Right kidney (tissue), 9 donors: ENCODE results near the gene PDF.
A peak's percentile ranks its signal among the peaks of the same experiment; 100 is the strongest.
"Not testable (repeated sequence)": the region's sequence is repeated elsewhere in the genome, so short reads cannot be mapped to it uniquely, and the experiment has no call there.

Source experiments
- DNase-seq: peaks from one replicate; pipeline ENCODE4 v3.0.0-alpha.2; 2016
- long read RNA-seq, 8 donors: transcript quantifications; one replicate each; lab custom pipeline, GENCODE V29; 2026

PDF gene, protein sequence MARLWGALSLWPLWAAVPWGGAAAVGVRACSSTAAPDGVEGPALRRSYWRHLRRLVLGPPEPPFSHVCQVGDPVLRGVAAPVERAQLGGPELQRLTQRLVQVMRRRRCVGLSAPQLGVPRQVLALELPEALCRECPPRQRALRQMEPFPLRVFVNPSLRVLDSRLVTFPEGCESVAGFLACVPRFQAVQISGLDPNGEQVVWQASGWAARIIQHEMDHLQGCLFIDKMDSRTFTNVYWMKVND
- long read RNA-seq, donor 1, transcript PDF-201 (2 exons, 1,158 nt) = major isoform, 19 of 19 reads
- long read RNA-seq, donor 1, partial matches to known transcripts = 0 of 19 reads
- long read RNA-seq, donor 1, other reads (novel, unspliced or antisense) = 0 of 19 reads
- long read RNA-seq, donor 2, transcript PDF-201 (2 exons, 1,158 nt) = major isoform, 5 of 5 reads
- long read RNA-seq, donor 2, partial matches to known transcripts = 0 of 5 reads
- long read RNA-seq, donor 2, other reads (novel, unspliced or antisense) = 0 of 5 reads
- long read RNA-seq, donor 3, partial matches to known transcripts = 0 of 2 reads
- long read RNA-seq, donor 3, other reads (novel, unspliced or antisense) = 0 of 2 reads
- long read RNA-seq, donor 4, transcript PDF-201 (2 exons, 1,158 nt) = major isoform, 6 of 6 reads
- long read RNA-seq, donor 4, partial matches to known transcripts = 0 of 6 reads
- long read RNA-seq, donor 4, other reads (novel, unspliced or antisense) = 0 of 6 reads
- long read RNA-seq, donor 5, transcript PDF-201 (2 exons, 1,158 nt) = major isoform, 7 of 7 reads
- long read RNA-seq, donor 5, partial matches to known transcripts = 0 of 7 reads
- long read RNA-seq, donor 5, other reads (novel, unspliced or antisense) = 0 of 7 reads
- long read RNA-seq, donor 6, transcript PDF-201 (2 exons, 1,158 nt) = major isoform, 7 of 7 reads
- long read RNA-seq, donor 6, partial matches to known transcripts = 0 of 7 reads
- long read RNA-seq, donor 6, other reads (novel, unspliced or antisense) = 0 of 7 reads
- long read RNA-seq, donor 7 = 0 reads
- long read RNA-seq, donor 8, transcript PDF-201 (2 exons, 1,158 nt) = major isoform, 6 of 6 reads
- long read RNA-seq, donor 8, partial matches to known transcripts = 0 of 6 reads
- long read RNA-seq, donor 8, other reads (novel, unspliced or antisense) = 0 of 6 reads

DNA sequence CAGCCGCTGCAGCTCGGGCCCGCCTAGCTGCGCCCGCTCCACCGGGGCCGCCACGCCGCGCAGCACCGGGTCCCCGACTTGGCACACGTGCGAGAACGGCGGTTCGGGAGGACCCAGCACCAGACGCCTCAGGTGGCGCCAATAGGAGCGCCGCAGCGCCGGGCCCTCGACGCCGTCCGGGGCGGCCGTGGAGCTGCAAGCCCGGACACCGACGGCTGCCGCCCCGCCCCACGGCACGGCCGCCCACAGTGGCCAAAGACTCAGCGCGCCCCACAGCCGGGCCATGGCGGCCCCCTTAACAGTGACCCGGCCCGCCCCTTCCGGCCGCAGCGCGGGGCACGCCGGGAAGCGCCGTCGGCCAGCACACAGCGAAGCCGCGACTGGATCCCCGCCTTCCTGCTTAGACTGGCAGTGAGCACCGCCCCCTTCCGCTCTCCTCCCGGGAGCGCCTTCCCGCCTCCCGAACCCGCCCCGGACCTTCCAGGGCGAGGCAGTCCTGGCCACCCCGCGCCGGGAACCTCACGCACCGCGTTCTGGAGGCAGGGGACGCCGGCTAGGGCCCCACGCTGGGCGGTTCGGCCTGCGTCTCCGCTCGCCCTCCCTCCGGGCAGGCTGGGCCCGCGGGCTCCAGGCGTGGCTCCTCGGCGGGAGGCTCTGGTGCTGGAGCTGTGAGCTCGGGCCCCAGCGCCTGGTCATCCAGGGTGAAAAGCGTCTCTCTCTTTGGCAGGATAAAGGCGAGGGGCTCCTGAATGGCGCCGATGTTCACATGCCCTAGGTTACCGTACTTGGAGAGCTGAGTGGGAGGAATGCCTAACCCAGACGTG, at the start of gene PDF:
PDF (minus strand) TSS at position 303 of the 824 bp plus-strand sequence; CDS start at position 285, 18 bp downstream.
- DNase-seq = peak; percentile 91

DNA sequence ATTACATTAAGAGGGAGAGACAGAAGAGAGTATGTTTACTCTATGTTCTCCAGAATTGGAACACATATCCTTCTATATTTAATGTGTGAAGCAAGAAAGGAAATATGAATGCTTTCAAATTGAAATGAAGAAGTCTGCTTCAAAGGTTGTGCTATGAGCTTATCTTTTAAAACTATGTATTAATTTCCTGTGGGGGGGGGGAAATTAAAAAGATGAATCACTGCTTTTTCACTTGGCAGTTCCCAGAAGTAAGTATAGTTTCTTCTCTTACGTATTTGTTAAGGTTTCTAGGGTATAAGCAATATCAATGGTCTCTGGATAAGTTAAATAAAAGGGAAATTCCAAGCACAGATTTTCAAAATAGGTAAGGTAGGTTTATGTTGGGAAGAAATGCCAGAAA, 48.4 kb upstream of the PDF start:
- no peak for DNase-seq

DNA sequence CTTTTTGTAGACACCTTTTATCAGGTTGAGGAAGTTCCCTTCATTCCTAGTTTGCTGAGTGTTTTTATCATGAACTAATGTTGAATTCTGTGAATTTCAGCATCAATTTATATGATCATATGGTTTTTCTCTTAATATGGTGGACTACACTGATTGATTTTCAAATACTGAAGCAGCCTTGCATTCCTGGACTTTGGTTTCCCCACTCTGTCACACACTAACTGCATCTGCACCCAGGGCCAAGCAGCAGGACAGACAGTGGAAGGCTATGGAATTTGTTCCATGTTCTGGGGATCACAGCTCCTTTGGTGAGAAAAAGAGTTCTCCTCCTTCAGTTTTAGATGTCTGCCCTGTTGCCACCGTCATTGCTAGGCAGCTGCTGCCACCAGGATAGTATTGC, 47.6 kb upstream of the PDF start:
- no peak for DNase-seq

DNA sequence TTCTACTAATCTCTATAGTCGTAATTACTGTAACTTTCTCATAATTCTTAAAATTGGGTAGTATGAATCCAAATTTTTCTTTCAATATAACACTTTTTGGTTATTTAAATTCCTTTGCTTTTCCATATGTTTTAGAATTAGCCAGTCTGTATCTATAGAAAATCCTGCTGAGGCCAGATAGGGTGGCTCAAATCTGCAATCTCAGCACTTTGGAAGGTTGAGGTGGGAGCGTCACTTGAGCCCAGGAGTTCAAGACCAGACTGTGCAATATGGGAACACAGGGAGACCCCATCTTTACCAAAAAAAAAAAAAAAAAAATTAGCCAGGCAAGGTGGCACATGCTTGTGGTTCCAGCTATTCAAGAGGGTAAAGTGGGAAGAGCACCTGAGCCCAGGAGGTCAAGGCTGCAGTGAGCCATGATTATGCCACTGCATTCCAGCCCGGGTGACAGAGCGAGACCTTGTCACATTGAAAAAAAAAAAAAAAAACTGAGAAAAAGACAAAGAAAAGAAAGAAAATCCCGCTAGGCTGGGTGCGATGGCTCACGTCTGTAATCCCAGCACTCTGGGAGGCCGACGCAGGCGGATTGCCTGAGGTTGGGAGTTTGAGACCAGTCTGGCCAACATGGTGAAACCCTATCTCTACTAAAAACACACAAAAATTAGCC, 46.1 kb upstream of the PDF start:
- DNase-seq = no peak

DNA sequence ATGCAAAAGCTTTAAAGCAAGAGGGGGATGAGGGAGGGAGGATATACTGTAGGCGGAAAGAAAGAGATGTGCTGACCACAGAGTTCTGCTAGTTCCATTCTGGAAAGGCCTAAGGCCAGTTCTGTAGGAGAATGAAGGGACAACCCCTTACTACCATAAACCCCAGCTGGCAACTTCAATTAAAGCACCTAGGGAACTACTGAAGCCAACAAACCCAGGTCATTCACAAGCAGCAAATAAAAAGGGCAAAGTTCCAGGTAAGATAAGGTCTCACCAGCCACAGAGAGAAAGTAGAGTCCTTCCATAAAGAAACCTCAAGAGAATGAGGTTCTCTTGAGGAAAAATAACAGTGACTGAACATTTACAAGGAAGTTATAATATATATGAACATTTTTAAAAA, 42.6 kb upstream of the PDF start:
- DNase-seq = no peak

DNA sequence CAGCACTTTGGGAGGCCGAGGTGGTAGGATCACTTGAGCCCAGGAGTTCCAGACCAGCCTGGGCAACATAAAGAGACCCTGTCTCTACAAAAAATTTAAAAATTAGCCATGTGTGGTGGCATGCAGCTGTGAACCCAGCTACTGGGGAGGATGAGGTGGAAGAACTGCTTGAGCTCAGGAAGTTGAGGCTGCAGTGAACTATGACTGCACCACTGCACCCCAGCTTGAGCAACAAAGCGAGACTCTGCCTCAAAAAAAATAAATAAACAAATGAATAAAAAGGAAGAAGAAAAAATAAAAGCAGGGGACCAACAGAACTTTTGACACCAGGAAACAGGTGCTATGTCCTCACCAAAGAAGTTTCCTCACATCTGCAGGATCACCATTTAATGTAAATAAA, 41.2 kb upstream of the PDF start:
- DNase-seq = no peak

DNA sequence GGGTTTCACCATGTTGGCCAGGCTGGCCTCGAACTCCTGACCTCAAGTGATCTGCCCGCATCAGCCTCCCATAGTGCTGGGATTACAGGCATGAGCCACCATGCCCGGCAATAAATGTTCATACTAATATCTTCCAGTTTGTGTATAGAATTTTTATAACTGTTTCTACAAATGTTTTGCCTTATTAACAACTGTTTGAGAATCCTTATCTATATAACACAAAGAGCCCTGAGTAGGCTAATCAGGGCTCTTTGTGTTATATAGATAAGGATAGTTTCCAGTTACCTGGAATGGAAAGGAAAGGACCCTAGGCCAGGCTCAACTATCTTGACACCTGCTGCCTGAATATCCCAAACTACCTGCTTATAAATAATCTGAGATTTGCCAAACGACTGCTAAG, 38.5 kb upstream of the PDF start:
- DNase-seq = no peak

DNA sequence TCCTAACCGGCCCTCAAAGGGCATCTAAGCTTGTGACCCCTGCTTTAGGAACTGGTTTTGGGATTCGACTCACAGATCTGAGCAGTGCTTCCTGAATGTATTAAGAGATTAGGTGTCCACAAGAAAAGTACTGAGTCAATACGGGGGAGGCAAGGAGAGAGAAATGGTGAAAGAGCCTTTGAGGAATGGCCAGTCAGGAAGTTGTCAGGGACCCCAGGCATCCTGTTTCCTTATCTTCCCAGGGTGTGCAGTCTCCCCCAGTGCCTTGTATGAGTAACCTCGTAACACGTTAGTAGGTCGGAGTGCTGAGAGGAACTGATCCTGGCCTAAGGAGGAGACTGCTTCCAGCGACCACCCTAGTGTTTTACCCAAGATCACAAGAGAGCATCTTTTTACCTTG, 37.6 kb upstream of the PDF start:
- DNase-seq = no peak

DNA sequence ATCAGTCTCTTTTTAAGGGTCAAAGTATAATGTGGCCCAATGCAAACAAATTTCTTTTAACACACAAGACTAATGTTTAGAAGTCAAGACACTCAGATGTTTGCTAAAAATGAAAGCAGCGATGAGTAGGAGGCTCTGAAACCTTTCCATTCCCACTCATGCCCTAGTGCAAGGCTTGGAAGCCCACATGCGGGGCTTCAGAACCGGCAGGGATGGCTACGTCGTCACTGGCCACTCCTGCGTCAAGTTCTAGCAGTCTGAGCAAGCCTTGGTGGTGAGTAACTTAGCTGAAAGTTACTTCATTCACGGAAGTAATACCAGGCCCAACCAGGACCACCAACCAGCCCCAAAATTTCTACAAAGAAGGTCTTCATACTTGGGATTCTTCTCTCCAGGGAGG, 36.0 kb upstream of the PDF start:
- no peak for DNase-seq

DNA sequence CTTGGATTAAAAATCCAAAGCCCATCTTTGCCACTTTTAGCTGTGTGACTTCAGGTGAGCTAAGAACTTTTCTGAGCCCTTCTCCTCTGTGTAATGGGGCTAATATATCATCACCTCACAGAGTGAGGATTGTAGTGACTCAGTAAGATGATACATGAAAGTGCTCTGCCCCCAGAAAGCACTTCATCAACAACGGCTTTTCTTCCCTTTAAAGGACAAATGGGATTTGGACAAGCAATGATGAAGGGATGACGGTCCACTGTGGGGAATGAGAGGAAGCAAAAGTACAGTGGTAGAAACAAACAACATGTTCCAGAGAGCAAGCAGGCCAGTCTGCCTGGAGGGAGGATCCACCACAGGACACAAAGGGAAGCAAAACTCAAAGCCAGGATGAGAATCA, 35.5 kb upstream of the PDF start:
- no peak for DNase-seq

DNA sequence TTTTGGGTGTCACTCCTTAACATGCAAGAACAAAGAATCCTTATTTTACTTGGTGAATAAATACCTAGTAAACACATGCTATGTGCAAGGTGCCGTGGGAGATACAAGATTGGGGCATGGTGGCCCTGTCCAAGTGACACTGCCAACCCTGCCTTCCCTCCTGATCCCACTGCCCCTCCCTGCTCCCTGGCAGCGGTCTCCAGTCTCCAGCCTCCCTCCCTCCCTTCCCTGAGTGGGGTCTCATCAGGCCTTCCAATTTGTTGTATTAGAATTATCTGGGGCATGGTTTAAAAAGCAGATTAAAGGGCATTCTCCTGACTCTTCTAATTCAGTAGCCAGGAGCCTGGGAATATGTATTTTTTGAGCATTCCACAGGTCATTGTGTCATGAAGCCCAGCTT, 33.7 kb upstream of the PDF start:
- no peak for DNase-seq

DNA sequence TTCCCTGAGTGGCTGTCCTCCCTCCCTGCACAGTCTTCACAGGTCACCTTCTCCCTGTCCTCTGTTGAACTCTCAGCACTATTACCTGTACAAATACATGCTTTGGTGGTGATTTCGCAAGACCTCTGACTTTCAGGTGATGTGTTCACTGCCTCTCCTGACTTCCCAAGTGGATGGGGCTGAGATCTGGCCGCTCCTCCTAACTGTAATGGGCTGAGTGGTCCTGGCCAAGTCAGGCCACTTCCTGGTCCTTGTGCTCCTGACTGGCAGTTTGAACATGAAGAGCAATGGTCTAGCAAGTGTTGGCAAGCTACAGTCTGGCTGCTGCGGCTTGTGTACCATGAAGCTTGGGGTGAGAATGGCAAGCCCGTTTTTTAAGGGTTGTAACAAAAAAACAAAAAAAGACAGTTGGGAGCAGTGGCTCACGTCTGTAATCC, 32.9 kb upstream of the PDF start:
- no peak for DNase-seq

DNA sequence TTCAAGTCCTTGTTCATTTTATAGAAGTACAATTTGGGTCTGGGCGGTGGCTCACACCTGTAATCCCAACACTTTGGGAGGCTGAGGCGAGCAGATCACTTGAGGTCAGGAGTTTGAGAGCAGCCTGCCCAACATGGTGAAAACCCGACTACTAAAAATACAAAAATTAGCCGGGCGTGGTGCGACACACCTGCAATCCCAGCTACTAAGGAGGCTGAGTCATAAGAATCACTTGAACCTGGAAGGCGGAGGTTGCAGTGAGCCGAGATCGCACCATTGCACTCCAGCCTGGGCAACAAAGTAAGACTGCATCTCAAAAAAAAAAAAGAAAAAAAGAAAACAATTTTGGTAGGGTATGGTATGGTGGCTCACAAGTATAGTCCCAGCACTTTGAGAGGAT, 29.7 kb upstream of the PDF start:
- not testable (repeated sequence) for DNase-seq

DNA sequence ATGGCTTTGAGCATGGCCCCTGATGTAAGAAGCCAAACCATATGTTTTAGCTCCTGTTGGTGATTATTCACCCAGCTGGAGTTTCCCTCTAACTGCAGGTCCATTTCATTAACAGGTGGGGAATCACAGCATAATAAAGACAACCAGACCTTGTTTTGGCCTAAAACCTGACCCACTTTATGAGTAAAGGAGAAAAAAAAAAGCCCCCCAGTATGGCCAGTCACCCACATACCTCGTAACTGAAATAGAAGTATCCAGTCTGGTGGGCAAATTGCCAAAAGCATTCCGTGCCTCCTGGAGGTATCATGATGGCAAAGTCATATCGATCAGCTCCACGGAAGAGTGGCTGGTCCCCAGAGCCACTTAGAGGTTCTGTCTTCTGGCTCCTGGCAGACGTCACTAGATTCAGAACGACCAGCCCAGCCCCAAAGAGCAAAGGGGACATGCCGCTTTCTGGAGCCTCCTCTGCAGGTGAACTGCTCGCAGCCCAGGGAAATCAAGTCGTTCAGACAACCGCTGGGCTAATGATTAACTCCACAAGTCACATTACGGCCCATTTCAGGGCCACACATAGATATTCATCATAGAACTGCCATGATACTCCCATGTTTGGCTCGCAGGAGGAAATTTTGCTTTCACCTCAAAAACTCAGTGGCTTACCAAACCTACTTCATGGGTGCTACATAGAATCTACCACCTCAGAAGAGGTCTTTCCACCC, 21.1 kb upstream of the PDF start, which contains the start of gene TMED6:
TMED6 (minus strand) TSS at position 478 of the 719 bp plus-strand sequence; CDS start at position 445, 33 bp downstream.
- DNase-seq = peak; percentile 13

DNA sequence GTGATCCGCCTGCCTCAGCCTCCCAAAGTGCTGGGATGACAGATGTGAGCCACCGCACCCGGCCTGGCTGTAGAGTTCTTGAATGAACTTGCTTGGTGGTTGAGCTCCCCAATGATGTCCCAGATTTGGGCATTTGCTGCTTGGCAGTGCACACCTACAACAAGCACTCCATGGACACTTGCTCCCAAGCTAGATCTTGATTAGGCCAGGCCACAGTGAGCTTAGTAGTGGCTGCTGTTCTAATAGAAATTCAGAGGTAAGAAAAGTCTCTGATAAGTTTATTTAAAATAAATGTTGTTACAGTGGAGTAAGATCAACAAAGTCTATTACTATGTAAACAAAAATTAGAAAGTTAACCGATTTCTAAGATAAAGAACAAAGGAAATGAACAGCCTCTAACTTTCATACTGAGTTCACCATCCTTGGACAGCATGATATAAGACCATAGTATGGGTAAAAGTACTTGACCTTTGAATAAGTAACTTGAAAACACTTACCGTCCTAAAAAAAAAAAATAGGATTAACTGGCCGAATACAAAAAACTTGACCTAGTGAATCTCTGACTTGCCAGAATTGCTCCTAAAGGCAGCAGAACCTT, 20.2 kb upstream of the PDF start:
- DNase-seq = no peak

DNA sequence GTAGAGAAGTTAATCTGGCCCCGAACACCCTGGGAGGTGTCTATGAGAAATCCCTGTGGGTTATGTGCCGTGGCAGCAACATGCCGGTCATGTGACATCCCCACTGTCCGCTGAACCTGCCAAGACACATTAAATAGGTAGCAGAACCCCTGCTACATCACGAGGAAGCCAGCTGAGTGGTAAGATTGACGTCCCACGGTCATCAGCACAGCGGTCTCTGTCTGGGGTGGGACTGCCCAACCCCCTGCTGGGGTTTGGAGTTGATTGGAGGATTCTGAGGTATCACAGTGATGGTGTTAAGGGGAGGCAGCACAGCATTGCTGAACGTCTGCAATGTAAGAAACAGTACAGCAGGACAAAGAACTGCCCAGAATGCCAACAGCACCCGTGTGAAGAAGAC, 19.1 kb upstream of the PDF start:
- no peak for DNase-seq

DNA sequence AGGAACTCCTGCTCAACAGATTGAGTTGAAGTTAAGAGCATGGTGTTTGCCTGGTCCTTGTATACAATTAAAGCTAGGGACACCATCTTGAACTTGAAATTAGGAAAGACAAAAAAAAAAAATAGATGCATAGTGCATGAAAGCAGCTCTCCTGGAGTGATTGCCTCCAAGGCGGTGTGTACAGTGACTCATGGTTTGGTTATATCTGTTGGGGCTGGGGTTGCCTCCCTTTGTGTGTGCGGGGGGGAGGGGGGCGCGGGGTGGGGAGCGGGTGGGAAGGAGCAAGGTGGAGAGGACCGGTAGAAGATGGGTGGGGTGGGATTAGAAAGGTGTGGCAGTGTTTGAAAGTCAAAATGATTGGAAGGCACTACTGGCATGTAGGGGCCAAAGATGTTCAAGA, 17.8 kb upstream of the PDF start:
- DNase-seq = no peak

DNA sequence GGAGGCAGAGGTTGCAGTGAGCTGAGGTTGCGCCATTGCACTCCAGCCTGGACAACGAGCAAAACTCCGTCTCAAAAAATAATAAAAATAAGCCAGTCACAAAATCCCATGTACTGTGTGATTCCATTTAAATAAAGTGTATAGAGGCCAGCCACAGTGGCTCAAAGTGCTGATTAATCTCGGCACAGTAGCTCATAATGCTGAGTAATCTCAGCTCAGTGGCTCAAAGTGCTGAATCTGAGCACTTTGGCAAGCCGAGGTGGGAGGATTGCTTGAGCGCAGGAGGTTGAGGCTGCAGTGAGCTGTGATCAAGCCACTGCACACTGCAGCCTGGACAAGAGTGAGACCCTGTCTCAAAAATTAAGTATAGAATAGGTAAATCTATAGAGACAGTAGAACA, 16.3 kb upstream of the PDF start:
- DNase-seq = no peak

DNA sequence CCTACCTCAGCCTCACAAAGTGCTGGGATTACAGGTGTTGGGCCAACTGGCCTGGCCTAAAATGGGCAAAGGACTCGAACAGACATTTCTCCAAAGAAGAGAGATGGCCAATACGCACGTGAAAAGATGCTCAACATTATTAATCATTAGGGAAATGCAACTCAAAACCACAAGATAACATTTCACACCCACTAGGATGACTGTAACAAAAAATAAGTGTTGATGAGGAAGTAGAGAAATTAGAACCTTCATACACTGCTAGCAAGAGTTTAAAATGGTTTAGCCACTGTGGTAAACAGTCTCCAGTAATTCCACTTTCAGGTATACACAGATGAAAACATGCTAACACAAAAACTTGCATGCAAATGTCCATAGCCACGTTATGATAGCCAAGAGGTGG, 15.5 kb upstream of the PDF start:
- no peak for DNase-seq

DNA sequence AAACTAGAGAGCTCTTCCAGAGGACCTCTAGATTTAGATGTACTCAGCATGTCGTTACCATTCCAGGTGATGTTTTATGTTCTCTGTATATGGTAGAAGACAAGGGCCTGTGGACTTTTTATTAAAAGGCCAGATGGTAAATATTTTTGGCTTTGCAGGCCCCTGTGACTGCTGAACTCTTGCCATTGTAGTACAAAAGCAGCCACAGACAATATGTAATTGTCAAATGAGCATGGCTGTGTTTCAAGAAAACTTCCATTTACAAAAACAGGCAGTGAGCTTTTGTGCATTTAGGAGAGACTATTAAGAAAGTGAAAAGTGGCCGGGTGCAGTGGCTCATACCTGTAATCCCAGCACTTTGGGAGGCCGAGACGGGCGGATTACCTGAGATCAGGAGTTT, 13.8 kb upstream of the PDF start:
- no peak for DNase-seq
